Endodermal cell (in vitro differentiated cells): Measurements from ENCODE around the gene NUDCD3. TPM values are rescaled to one million over a fixed set of nuclear protein-coding genes. Genes with fewer than 3 reads are reported as not detected.
A peak's percentile ranks its signal among the peaks of the same experiment; 100 is the strongest.

Experiments
- DNase-seq: peaks from one replicate; pipeline ENCODE4 v3.0.0-alpha.2; 2017
- H3K27ac ChIP-seq: 2 replicates; pipeline ENCODE4 v1.5.1; 2013; ENCODE audit warnings: mild to moderate bottlenecking, low read depth, low read length, moderate library complexity
- H3K27me3 ChIP-seq: 2 replicates; pipeline ENCODE4 v1.6.1; 2013; ENCODE audit warnings: mild to moderate bottlenecking, low read length, moderate library complexity; ENCODE audit not compliant: insufficient read depth, control insufficient read depth, poor library complexity, severe bottlenecking
- H3K36me3 ChIP-seq: 2 replicates; pipeline ENCODE4 v1.7.0; 2013; ENCODE audit warnings: mild to moderate bottlenecking, low read length, moderate library complexity; ENCODE audit not compliant: control insufficient read depth, insufficient read depth
- H3K4me1 ChIP-seq: one replicate; pipeline ENCODE4 v1.7.0; 2013; ENCODE audit warnings: low read length; ENCODE audit not compliant: control insufficient read depth, insufficient read depth
- H3K4me3 ChIP-seq: 2 replicates; pipeline ENCODE4 v1.5.1; 2013; ENCODE audit warnings: mild to moderate bottlenecking, low read length, moderate library complexity
- H3K9ac ChIP-seq: 2 replicates; pipeline ENCODE4 v1.6.1; 2013; ENCODE audit warnings: mild to moderate bottlenecking, low read length, moderate library complexity; ENCODE audit not compliant: poor library complexity, severe bottlenecking; ENCODE audit errors: extremely low read depth
- H3K9me3 ChIP-seq: 2 replicates; pipeline ENCODE4 v1.6.1; 2013; ENCODE audit warnings: mild to moderate bottlenecking, low read length, moderate library complexity; ENCODE audit not compliant: control insufficient read depth
- H3K27ac Mint-ChIP-seq: 2 replicates; pipeline ENCODE4 v1.8.0; 2020; ENCODE audit warnings: mixed read lengths
- H3K27me3 Mint-ChIP-seq: 2 replicates; pipeline ENCODE4 v1.8.0; 2021; ENCODE audit warnings: mild to moderate bottlenecking, mixed read lengths; ENCODE audit not compliant: insufficient read depth
- H3K36me3 Mint-ChIP-seq: 2 replicates; pipeline ENCODE4 v1.8.0; 2020; ENCODE audit warnings: low read depth, mixed read lengths
- H3K4me1 Mint-ChIP-seq: 2 replicates; pipeline ENCODE4 v1.8.0; 2020; ENCODE audit warnings: mixed read lengths
- H3K4me3 Mint-ChIP-seq: 2 replicates; pipeline ENCODE4 v1.8.0; 2020; ENCODE audit warnings: mild to moderate bottlenecking, moderate library complexity, mixed read lengths
- H3K9me3 Mint-ChIP-seq: 2 replicates; pipeline ENCODE4 v1.8.0; 2020; ENCODE audit warnings: mild to moderate bottlenecking, mixed read lengths
- WGBS, 2 experiments: methylation state at CpG; one replicate each; pipeline versions ENCODE4 v1.1.5 to v1.1.7; 2013; ENCODE audit warnings: missing lambda C conversion rate in 2 of 2, mixed read lengths in 1 of 2; ENCODE audit not compliant: insufficient coverage in 1 of 2, insufficient read length in 1 of 2; 5-methylcytosine and 5-hydroxymethylcytosine counted together
- total RNA-seq, 2 donors: library from RNA; stranded (reverse); fragmentation: NEBNext Ultra II Directional in 1 of 2; extraction: Animal tissue kit (Norgen Biotek cat#: 25700) in 1 of 2; gene quantifications; 2 replicates in 1 of 2; 3 replicates in 1 of 2; pipeline ENCODE4 v1.2.1, GENCODE V29; 2021
- TF ChIP-seq, protein P1 (sequence below): fragments of 200-600 bp; sonication (generic); conservative IDR thresholded peaks from 2 replicates; pipeline ENCODE4 v1.5.0; 2021; ENCODE audit warnings: antibody characterized with exemption, mild to moderate bottlenecking

Gene NUDCD3
- total RNA-seq, 2 donors from 2014 or later, result 80.8 to 116 TPM

DNA sequence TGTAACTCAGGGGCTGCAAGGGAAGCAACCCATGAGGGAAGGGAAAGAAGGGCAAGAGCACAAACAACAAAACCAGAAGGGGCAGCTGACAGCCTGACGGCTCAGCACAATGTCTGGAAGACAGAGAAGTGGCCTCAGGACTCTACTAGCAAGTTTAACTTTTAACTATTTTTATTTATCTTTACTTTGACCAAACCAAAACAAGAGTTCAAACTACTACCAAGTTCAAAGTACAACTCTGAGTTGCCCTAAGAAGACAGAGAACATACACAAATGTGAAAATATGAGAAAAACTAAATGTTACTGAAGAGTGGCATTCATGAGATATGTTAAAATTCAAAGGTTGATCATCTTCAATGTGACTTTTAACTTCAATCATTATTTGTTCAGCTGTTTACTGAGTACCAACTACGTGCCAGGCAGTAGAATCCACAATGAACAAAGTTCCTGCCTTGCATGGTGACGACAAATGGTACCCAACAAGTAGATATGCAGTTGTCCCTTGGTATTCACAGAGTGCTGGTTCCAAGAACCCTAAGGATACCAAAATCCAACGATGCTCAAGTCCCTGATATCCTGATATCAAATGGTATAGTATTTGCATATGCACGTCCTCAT lies 19.7 kb downstream of the NUDCD3 start:
- no peaks in the 10 kb centered on the region for H3K27me3 ChIP-seq
- peaks cover 70% of the 10 kb centered on the region for H3K36me3 ChIP-seq
- H3K9me3 ChIP-seq, result no peaks in the 10 kb centered on the region
- Mint-ChIP-seq H3K27ac (peak overlapping the region; percentile 59), H3K9me3 (no peaks in the 10 kb centered on the region), H3K4me3 (no peak overlapping the region), H3K36me3 (peaks cover 21% of the 10 kb centered on the region), H3K27me3 (no peaks in the 10 kb centered on the region), H3K4me1 (peaks cover 18% of the 10 kb centered on the region)
- peaks cover 6% of the 10 kb centered on the region for H3K4me1 ChIP-seq
- H3K4me3 ChIP-seq, result no peak overlapping the region
- TF ChIP-seq, protein P1, sequence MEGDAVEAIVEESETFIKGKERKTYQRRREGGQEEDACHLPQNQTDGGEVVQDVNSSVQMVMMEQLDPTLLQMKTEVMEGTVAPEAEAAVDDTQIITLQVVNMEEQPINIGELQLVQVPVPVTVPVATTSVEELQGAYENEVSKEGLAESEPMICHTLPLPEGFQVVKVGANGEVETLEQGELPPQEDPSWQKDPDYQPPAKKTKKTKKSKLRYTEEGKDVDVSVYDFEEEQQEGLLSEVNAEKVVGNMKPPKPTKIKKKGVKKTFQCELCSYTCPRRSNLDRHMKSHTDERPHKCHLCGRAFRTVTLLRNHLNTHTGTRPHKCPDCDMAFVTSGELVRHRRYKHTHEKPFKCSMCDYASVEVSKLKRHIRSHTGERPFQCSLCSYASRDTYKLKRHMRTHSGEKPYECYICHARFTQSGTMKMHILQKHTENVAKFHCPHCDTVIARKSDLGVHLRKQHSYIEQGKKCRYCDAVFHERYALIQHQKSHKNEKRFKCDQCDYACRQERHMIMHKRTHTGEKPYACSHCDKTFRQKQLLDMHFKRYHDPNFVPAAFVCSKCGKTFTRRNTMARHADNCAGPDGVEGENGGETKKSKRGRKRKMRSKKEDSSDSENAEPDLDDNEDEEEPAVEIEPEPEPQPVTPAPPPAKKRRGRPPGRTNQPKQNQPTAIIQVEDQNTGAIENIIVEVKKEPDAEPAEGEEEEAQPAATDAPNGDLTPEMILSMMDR, result no peak
- 95 to 96% methylated on average over 2 to 4 of the region's 5 CpGs for WGBS, 2 experiments
- no peak overlapping the region for H3K27ac ChIP-seq
- DNase-seq, result no peak
- no peak overlapping the region for H3K9ac ChIP-seq

DNA sequence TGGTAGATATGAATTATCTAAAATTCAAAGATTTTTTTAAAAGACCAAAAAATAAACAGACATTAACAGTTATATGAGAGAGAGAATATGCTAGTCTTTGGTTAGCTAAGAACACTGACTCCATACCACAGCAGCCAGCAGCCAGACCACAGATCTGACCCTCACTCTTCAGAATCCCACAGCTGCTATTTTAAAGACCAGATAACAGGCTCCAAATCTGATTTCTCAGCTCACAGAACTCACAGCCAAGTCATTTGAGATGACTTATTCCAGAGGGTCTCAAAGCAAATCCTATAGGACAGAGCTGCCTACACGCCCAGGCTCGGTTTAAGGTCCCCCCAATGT lies 20.4 kb downstream of the NUDCD3 start:
- no peak for DNase-seq
- no peak overlapping the region for H3K4me3 Mint-ChIP-seq
- peak overlapping the region; percentile 59 for H3K27ac Mint-ChIP-seq
- H3K27me3 Mint-ChIP-seq, result no peaks in the 10 kb centered on the region
- no peak overlapping the region for H3K9ac ChIP-seq
- TF ChIP-seq, protein P1, result no peak
- 94 to 100% methylated on average over 2 of the region's 2 CpGs for WGBS, 2 experiments
- no peaks in the 10 kb centered on the region for H3K27me3 ChIP-seq
- H3K9me3 ChIP-seq, result no peaks in the 10 kb centered on the region
- H3K4me1 Mint-ChIP-seq, result peaks cover 18% of the 10 kb centered on the region
- H3K36me3 Mint-ChIP-seq, result peaks cover 22% of the 10 kb centered on the region
- no peaks in the 10 kb centered on the region for H3K9me3 Mint-ChIP-seq
- H3K27ac ChIP-seq, result no peak overlapping the region
- H3K36me3 ChIP-seq, result peaks cover 71% of the 10 kb centered on the region
- H3K4me1 ChIP-seq, result peaks cover 6% of the 10 kb centered on the region
- no peak overlapping the region for H3K4me3 ChIP-seq

DNA sequence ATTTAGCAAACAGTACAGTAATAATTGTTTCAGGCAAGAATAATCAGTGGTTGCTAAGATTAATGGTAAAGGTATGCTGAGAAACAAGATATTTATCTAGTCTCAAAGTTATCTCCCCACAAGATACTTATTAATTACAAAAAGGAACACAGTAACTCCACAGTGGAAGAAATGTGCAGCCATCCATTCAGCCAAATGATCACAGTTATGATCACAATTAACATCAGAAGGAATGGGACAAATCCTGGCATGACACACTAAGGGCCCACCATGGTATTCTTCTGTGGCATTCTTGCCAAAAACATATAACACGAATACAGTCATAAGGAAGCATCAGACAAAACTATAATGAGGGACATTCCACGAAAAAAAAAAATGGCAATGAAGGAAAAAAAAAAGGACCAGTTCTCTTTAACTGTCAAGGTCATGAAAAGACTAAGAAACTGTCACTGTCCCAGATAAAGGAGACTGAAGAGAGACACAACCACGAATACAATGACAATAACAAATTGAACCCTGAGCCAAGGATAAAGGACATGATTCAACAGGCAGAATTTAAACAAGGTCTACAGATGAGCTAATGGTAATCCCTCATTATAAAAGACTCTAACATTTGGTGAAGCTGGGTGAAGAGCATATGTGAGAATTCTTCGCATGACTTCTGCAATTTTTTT lies 20.9 kb downstream of the NUDCD3 start:
- H3K9me3 Mint-ChIP-seq, result no peaks in the 10 kb centered on the region
- H3K4me3 Mint-ChIP-seq, result no peak overlapping the region
- H3K36me3 Mint-ChIP-seq, result peaks cover 26% of the 10 kb centered on the region
- no peak overlapping the region for H3K4me3 ChIP-seq
- TF ChIP-seq, protein P1, result no peak
- H3K27me3 ChIP-seq, result no peaks in the 10 kb centered on the region
- WGBS, 2 experiments, result 81 to 82% methylated on average over 3 to 4 of the region's 4 CpGs
- no peak overlapping the region for H3K9ac ChIP-seq
- no peak overlapping the region for H3K27ac ChIP-seq
- H3K27ac Mint-ChIP-seq, result no peak overlapping the region
- peaks cover 67% of the 10 kb centered on the region for H3K36me3 ChIP-seq
- peaks cover 18% of the 10 kb centered on the region for H3K4me1 Mint-ChIP-seq
- no peaks in the 10 kb centered on the region for H3K27me3 Mint-ChIP-seq
- DNase-seq, result no peak
- H3K9me3 ChIP-seq, result no peaks in the 10 kb centered on the region
- peaks cover 6% of the 10 kb centered on the region for H3K4me1 ChIP-seq
